ENCODE results near the gene ATG16L2. TPM values are rescaled to one million over a fixed set of nuclear protein-coding genes. Genes with fewer than 3 reads are reported as not detected.

ATG16L2 gene
- total RNA-seq, 2 donors from 2014 or later: 9.0 to 10.0 TPM

DNA sequence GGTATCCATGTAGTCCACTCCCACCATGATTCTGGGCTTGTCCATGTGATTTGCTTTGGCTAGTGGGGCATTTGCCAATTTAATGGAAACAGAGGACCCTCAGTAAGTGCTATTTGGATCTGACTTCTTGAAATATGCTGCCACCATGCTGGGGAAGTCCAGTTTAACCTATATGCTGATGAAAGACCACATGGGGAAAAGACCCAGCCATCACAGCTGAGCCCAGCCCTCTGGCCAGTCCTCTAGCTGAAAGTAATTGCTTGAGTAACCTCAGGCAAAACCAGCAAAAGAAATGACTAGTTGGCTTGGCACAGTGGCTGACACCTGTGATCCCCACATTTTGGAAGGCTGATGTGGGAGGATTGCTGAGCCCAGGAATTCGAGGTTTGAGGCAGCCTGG, 61.5 kb downstream of the ATG16L2 start:
- H3K4me1 ChIP-seq: peaks cover 0 to 6% of the 10 kb centered on the region in 2 donors
- H3K9me3 ChIP-seq: no peaks in the 10 kb centered on the region
- no peak overlapping the region for H3K27ac ChIP-seq
- TF ChIP-seq, protein P1, sequence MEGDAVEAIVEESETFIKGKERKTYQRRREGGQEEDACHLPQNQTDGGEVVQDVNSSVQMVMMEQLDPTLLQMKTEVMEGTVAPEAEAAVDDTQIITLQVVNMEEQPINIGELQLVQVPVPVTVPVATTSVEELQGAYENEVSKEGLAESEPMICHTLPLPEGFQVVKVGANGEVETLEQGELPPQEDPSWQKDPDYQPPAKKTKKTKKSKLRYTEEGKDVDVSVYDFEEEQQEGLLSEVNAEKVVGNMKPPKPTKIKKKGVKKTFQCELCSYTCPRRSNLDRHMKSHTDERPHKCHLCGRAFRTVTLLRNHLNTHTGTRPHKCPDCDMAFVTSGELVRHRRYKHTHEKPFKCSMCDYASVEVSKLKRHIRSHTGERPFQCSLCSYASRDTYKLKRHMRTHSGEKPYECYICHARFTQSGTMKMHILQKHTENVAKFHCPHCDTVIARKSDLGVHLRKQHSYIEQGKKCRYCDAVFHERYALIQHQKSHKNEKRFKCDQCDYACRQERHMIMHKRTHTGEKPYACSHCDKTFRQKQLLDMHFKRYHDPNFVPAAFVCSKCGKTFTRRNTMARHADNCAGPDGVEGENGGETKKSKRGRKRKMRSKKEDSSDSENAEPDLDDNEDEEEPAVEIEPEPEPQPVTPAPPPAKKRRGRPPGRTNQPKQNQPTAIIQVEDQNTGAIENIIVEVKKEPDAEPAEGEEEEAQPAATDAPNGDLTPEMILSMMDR (IDR thresholded peaks at IDR 0.05): no peak
- H3K36me3 ChIP-seq: peaks cover 5% of the 10 kb centered on the region
- H3K27me3 ChIP-seq: no peaks in the 10 kb centered on the region
- no peak for DNase-seq (ENCODE audit: low spot score)
- no peak overlapping the region for H3K4me3 ChIP-seq

- no peak for DNase-seq (ENCODE audit: low spot score)
- no peak overlapping the region for H3K4me3 ChIP-seq
- no peaks in the 10 kb centered on the region for H3K9me3 ChIP-seq
- peaks cover 5% of the 10 kb centered on the region for H3K36me3 ChIP-seq
- no peak overlapping the region for H3K27ac ChIP-seq
- TF ChIP-seq, protein P1 (IDR thresholded peaks at IDR 0.05): no peak
- H3K4me1 ChIP-seq: peaks cover 0 to 3% of the 10 kb centered on the region in 2 donors
- H3K27me3 ChIP-seq: no peaks in the 10 kb centered on the region
These were observed 61.9 kb downstream of the ATG16L2 start for GRCh38 chr11:72876147-72876546.

Small RNA genes lying within 50 kb of the gene (microRNA-seq; reads per million reads assigned to microRNA genes)
- gene MIR4692 (ENCODE audit: borderline number of aligned reads in 2 of 2, borderline replicate concordance in 1 of 2): 0 reads per million in 2 donors

Other genes starting within 250 kb of the ATG16L2 start
- 10 to 100 TPM; 23.1 to 34.2 TPM for gene PDE2A, start 140.0 kb upstream of the ATG16L2 start, total RNA-seq
- gene ARAP1, start 62.0 kb upstream of the ATG16L2 start, total RNA-seq: 10 to 100 TPM; 74.0 to 83.8 TPM
- gene STARD10, start 20.4 kb upstream of the ATG16L2 start, total RNA-seq: 100 to 1,000 TPM in 1 of 2 donors, 10 to 100 TPM in 1; 77.0 to 112 TPM